Amniotic stem cell (primary cell): Measurements from ENCODE around the gene ZNF611.
"Not testable (repeated sequence)": the region's sequence is repeated elsewhere in the genome, so short reads cannot be mapped to it uniquely, and the experiment has no call there.

Experiments used
- DNase-seq: peaks from one replicate; lab custom pipeline; 2025; lab: John Stamatoyannopoulos, UW

ZNF611 gene

DNA sequence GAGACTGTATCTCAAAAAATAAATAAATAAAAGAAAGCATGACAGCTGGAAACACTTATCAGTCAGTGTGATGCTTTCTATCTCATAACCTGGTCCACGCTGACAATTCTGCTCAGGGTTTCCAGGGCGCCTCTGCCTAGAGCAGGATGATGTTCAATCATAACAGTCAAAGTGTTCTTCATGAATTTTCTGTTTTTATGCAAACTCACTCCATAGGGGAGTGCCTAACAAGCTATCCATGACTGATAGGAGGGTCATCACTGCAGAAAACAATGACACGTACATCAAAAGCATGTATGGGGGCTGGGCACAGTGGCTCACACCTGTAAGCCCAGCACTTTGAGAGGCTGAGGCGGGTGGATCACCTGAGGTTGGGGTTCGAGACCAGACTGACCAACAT is 55.2 kb downstream of the ZNF611 start:
- DNase-seq: no peak

- not testable (repeated sequence) for DNase-seq
Measured at GRCh38 chr19:52675239-52675638, 59.6 kb downstream of the ZNF611 start.

- DNase-seq: no peak
Measured at GRCh38 chr19:52673014-52673413, 61.8 kb downstream of the ZNF611 start.

DNA sequence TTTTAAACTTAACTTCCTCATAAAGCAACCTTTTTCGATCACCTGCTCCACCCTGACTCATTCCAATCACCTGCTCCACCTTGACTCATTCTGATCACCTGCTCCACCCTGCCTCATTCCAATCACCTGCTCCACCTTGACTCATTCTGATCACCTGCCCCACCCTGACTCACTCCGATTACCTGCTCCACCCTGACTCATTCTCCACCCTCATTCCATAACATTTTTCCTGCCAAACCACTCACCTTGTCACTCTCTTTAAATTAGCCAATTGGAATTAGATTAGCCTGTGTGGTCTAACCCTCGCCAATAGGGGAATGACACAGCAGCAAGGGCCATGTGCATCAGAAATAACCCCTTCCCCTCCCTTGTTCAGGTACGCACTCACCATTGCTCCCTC is 64.8 kb downstream of the ZNF611 start:
- no peak for DNase-seq

DNA sequence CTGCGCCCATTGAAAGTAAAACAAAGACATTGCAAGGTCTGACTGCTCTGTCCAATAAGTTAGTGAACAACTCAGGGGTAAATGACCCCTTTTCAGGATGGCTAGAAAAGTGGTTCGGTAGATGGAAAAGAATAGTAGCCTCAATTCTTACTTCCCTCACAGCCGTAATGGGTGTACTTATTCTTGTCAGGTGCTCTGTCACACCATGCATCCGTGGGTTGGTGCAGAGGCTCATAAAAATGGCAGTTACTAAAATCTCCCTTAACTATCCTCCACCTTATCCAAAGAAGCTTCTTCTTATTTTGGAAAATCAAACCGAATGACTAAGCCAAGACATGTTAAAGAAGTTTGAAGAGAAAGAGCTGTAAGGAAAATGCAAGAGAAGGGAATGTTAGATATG is 65.3 kb downstream of the ZNF611 start:
- no peak for DNase-seq

- DNase-seq: no peak
Measured at GRCh38 chr19:52667972-52668371, 66.9 kb downstream of the ZNF611 start.

- no peak for DNase-seq
Measured at GRCh38 chr19:52666506-52666905, 68.3 kb downstream of the ZNF611 start.

DNA sequence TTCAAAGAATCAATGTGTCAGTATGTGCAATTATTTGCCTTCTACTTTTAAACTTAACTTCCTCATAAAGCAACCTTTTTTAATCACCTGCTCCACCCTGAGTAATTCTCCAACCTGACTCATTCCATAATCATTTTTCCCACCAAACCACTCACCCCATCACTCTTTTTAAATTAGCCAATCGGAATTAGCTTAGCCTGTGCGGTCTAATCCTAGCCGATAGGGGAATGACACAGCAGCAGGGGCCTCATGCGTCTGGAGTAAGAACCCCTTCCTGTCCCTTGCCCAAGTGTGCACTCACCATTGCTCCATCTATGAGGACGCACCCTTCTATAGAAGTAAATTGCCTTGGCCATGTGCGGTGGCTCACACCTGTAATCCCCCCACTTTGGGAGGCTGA is 69.3 kb downstream of the ZNF611 start:
- DNase-seq: no peak

GRCh38 chr19:52665027-52665426 is 69.8 kb downstream of the ZNF611 start:
- DNase-seq: no peak

GRCh38 chr19:52664461-52664860 is 70.4 kb downstream of the ZNF611 start:
- DNase-seq: no peak

- DNase-seq: no peak
Measured at GRCh38 chr19:52662631-52663030, 72.2 kb downstream of the ZNF611 start.

DNA sequence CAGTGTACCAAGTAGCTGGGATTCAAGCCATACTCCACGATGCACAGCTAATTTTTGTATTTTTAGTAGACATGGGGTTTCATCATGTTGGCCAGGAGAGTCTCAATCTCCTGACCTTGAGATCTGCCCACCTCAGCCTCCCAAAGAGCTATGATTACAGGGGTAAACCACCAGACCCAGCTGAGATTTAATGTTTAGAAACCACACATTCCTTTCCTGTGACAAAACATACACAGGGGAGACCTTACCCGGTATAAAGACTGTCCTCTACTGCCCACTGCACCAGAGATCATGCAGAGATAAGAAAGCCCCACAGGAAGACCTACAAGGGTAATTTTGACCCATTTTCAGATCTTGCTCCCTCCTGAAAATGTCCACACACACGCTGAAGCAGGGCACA is 73.9 kb downstream of the ZNF611 start:
- no peak for DNase-seq

GRCh38 chr19:52659013-52659412 is 75.8 kb downstream of the ZNF611 start:
- DNase-seq: no peak

GRCh38 chr19:52658595-52658994 is 76.2 kb downstream of the ZNF611 start:
- DNase-seq: no peak

DNA sequence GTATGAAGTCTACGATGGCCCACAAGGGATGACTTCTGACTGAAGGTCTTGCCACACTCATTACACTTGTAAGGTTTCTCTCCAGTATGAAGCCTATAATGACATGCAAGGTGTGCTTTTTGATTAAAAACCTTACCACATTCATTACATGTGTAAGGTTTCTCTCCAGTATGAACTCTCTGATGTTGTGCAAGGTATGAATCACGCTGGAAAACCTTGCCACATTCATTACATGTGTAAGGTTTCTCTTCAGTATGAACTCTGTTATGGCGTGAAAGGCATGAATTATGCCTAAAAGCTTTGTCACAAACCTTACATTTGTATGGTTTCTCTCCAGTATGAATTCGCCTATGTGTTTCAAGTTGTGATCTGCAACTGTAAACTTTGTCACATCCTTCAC is 81.7 kb downstream of the ZNF611 start:
- DNase-seq: no peak
